DMS153 treated with DMSO at 0.1 percent for 48 hours (cell line): Measurements from ENCODE around the gene RHOU.
"Not testable (repeated sequence)": the region's sequence is repeated elsewhere in the genome, so short reads cannot be mapped to it uniquely, and the experiment has no call there.

Experiments
- DNase-seq: peaks from one replicate; lab custom pipeline; 2025; ENCODE audit not compliant: unreplicated experiment; lab: John Stamatoyannopoulos, UW

The RHOU gene

GRCh38 chr1:228734881-228735801 is at the start of gene RHOU:
Gene RHOU, plus strand, starts transcription at chr1:228735479. Its CDS starts 264 bp downstream, at chr1:228735743.
- peak; percentile 68 for DNase-seq

GRCh38 chr1:228687587-228687986 is 47.7 kb upstream of the RHOU start:
- DNase-seq = no peak

- DNase-seq = no peak
These were observed 46.0 kb upstream of the RHOU start for GRCh38 chr1:228689255-228689654.

- peak; percentile 9 for DNase-seq
These were observed 44.1 kb upstream of the RHOU start for GRCh38 chr1:228691211-228691610.

- DNase-seq = peak; percentile 75
These were observed 43.4 kb upstream of the RHOU start for GRCh38 chr1:228691926-228692325.

GRCh38 chr1:228694447-228694846 is 40.8 kb upstream of the RHOU start:
- not testable (repeated sequence) for DNase-seq

- no peak for DNase-seq
These were observed 40.0 kb upstream of the RHOU start for GRCh38 chr1:228695015-228695955.

- peak; percentile 31 for DNase-seq
These were observed 37.9 kb upstream of the RHOU start for GRCh38 chr1:228697207-228698016.

GRCh38 chr1:228698017-228698329 is 37.3 kb upstream of the RHOU start:
- DNase-seq = no peak

GRCh38 chr1:228702433-228702832 is 32.8 kb upstream of the RHOU start:
- DNase-seq = no peak

- DNase-seq = no peak
These were observed 29.0 kb upstream of the RHOU start for GRCh38 chr1:228706305-228706704.

GRCh38 chr1:228717081-228717480 is 18.2 kb upstream of the RHOU start:
- no peak for DNase-seq

GRCh38 chr1:228721407-228721806 is 13.9 kb upstream of the RHOU start:
- DNase-seq = no peak

- no peak for DNase-seq
These were observed 12.0 kb upstream of the RHOU start for GRCh38 chr1:228723287-228723686.

- no peak for DNase-seq
These were observed 11.4 kb upstream of the RHOU start for GRCh38 chr1:228723921-228724320.

GRCh38 chr1:228725178-228725577 is 10.1 kb upstream of the RHOU start:
- DNase-seq = no peak

GRCh38 chr1:228727681-228728171 is 7.6 kb upstream of the RHOU start:
- DNase-seq = no peak

GRCh38 chr1:228732426-228732825 is 2.9 kb upstream of the RHOU start:
- DNase-seq = no peak

GRCh38 chr1:228733576-228733975 is 1.7 kb upstream of the RHOU start:
- no peak for DNase-seq

- DNase-seq = peak; percentile 50
These were observed 750 bp downstream of the RHOU start for GRCh38 chr1:228735871-228736586.
